SK-N-MC (cell line): ENCODE results near the gene OTOGL.

Source experiments
- EZH2 ChIP-seq: fragments of 200-600 bp; sonication (generic); IDR thresholded peaks from one replicate; pipeline ENCODE4 v1.6.1; 2017; ENCODE audit warnings: antibody characterized with exemption
- POLR2AphosphoS5 ChIP-seq: IDR thresholded peaks from 2 replicates; pipeline ENCODE4 v1.6.1; 2012; ENCODE audit warnings: mild to moderate bottlenecking, low read depth, low read length, borderline replicate concordance

DNA sequence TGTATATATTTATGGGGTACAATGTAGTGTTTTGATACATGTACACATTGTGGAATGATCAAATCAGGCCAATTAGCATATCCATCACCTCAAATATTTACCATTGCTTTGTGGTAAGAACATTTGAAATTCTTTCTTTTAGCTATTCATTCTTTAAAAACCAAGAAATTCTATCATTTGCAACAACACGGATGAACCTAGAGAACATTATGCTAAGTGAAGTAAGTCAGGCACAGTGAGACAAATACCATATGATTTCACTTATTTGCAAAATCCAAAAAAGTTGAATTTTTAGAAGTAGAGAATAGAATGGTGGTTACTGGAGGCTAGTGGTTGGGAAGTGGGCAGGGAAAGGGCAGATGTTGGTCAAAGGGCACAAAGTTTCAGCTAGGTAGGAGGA, 215.4 kb downstream of the OTOGL start:
- no peak for TF ChIP-seq POLR2AphosphoS5
- no peak for TF ChIP-seq EZH2
